ENCODE data around the gene FSIP2.

FSIP2 gene

DNA sequence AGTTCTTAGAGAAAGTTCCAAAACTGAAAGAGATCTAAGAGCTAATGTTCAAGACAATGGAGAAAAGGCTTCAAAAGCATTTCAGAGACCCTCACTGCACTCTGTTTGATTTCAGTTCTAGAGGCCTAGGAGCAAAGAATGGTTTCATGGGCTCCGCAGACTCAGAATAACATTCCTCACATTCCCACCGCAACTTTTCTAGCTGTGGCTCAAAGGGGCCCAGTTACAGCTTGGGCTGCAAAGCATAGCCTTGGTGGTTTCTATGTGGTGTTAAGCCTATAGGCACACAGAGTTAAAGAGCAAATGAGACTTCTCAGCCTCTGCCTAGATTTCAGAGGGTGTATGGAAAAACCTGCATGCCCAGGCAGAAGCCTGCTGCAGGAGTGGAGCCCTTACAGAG lies 73.0 kb downstream of the FSIP2 start:
- DNase-seq (ENCODE audit: low spot score) = no peak
- TF ChIP-seq, protein P1, sequence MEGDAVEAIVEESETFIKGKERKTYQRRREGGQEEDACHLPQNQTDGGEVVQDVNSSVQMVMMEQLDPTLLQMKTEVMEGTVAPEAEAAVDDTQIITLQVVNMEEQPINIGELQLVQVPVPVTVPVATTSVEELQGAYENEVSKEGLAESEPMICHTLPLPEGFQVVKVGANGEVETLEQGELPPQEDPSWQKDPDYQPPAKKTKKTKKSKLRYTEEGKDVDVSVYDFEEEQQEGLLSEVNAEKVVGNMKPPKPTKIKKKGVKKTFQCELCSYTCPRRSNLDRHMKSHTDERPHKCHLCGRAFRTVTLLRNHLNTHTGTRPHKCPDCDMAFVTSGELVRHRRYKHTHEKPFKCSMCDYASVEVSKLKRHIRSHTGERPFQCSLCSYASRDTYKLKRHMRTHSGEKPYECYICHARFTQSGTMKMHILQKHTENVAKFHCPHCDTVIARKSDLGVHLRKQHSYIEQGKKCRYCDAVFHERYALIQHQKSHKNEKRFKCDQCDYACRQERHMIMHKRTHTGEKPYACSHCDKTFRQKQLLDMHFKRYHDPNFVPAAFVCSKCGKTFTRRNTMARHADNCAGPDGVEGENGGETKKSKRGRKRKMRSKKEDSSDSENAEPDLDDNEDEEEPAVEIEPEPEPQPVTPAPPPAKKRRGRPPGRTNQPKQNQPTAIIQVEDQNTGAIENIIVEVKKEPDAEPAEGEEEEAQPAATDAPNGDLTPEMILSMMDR (IDR thresholded peaks at IDR 0.05; ENCODE audit: extremely low read depth, missing control alignments) = no peak

GRCh38 chr2:185813707-185814106 lies 75.1 kb downstream of the FSIP2 start:
- no peak for DNase-seq (ENCODE audit: low spot score)
- TF ChIP-seq, protein P1 (IDR thresholded peaks at IDR 0.05; ENCODE audit: extremely low read depth, missing control alignments) = no peak

DNA sequence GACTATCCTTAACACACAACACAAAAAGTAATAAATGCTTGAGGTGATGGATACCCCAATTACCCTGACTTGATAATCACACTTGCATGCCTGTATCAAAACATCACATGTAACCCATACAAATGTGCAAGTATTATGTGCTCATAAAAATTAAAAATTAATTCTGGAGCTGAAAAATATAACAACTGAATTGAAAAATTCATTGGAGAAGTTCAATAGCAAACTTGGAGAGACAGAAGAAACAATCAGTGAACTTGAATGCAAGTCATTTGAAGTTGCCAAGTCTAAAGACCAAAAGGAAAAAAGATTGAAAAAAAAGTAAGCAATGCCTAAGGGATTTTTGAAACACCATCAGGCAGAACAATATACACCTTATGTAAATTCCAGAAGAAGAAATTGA lies 79.4 kb downstream of the FSIP2 start:
- TF ChIP-seq, protein P1 (IDR thresholded peaks at IDR 0.05; ENCODE audit: extremely low read depth, missing control alignments) = no peak
- DNase-seq (ENCODE audit: low spot score) = no peak

- DNase-seq (ENCODE audit: low spot score) = no peak
- TF ChIP-seq, protein P1 (IDR thresholded peaks at IDR 0.05; ENCODE audit: extremely low read depth, missing control alignments) = no peak
Measured at GRCh38 chr2:185821467-185821866, 82.9 kb downstream of the FSIP2 start.

GRCh38 chr2:185823773-185824172 lies 85.2 kb downstream of the FSIP2 start:
- TF ChIP-seq, protein P1 (IDR thresholded peaks at IDR 0.05; ENCODE audit: extremely low read depth, missing control alignments) = no peak
- no peak for DNase-seq (ENCODE audit: low spot score)

GRCh38 chr2:185825557-185825956 lies 87.0 kb downstream of the FSIP2 start:
- TF ChIP-seq, protein P1 (IDR thresholded peaks at IDR 0.05; ENCODE audit: extremely low read depth, missing control alignments) = no peak
- DNase-seq (ENCODE audit: low spot score) = no peak

DNA sequence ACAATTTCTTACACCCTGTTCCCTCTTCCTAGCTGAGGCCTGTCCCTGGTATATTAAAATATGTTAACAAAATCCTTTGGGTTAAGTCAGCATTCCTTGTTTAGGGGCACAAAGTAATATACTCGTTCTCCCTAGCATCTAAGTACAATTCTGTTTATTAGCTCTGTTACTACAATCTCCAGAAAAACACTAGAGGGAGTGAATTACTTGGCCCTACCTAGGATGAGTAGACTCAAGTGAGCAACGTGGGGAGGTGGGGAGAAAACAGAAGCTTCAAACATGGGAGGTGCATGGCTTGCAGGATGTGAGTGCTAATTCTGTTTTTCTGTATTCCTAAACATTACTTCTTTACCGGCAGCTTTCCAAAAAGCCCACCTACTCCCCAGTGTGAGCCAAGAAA lies 89.7 kb downstream of the FSIP2 start:
- DNase-seq (ENCODE audit: low spot score) = no peak
- TF ChIP-seq, protein P1 (IDR thresholded peaks at IDR 0.05; ENCODE audit: extremely low read depth, missing control alignments) = no peak

Data from GM20000 (cell line).